Skeletal muscle satellite cell (primary cell): ENCODE data around the gene RPRD2.

Experiments used
- H3K27me3 ChIP-seq: 2 replicates; pipeline ENCODE4 v1.7.0; 2013; ENCODE audit warnings: low read length; ENCODE audit not compliant: control insufficient read depth, insufficient read depth
- H3K36me3 ChIP-seq: 2 replicates; pipeline ENCODE4 v1.7.0; 2013; ENCODE audit warnings: mild to moderate bottlenecking, control low read depth, low read length; ENCODE audit not compliant: insufficient read depth
- H3K4me1 ChIP-seq: 2 replicates; pipeline ENCODE4 v1.7.0; 2013; ENCODE audit warnings: low read length; ENCODE audit not compliant: control insufficient read depth, insufficient read depth
- H3K4me2 ChIP-seq: 2 replicates; pipeline ENCODE4 v1.7.0; 2013; ENCODE audit warnings: mild to moderate bottlenecking, low read length
- H3K4me3 ChIP-seq: 2 replicates; pipeline ENCODE4 v1.7.0; 2013; ENCODE audit warnings: low read length
- H3K9ac ChIP-seq: 2 replicates; pipeline ENCODE4 v1.7.0; 2013; ENCODE audit warnings: mild to moderate bottlenecking, low read depth, low read length, moderate library complexity
- H3K9me3 ChIP-seq: replicated peaks from 2 replicates; pipeline ENCODE4 v1.7.0; 2013; ENCODE audit warnings: mild to moderate bottlenecking, control low read depth, low read length

Gene RPRD2

DNA sequence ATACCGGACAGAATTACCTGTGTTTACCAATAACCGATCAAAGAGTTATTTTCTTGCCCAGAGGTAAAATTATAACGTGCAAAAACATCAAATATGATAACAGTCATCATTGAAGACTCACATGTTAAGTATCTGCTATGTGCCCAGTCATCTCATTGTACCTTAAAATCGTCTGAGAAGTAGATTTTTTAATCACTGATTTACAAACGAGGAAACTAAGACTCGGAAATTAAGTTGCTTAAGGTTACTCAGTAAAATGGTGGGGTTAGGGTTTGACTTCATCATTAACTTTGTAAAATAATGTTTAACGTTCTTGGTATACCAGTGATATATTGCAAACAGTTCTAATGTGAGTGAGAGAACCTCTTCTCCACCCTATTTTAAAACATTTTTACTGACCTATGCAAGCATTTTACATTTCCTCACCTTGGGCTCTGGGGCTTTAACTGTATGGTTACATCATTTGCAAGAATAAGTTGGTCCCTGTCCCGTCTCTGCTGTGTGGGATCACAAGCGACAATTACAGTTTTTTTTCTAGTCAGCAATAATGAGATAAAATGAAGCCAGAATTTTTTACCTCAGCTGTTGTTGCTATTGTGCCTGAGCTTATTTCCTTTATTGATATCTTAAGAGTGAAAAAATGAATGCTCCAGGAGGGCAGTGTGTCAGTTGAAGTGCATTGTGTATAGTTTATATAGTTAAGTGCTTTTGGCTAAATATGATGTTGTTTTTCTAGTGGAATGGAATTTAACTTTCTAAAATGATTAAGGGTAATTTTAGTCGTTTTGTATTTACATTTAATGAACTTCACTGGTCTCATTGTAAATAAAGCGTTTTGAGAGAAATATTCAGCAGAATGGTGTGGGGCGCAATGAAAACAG, 2.7 kb downstream of the RPRD2 start:
- Histone ChIP-seq H3K9me3 (no peaks in the 10 kb centered on the region), H3K4me1 (peaks cover 11% of the 10 kb centered on the region), H3K4me3 (peak overlapping the region; percentile 84), H3K36me3 (no peaks in the 10 kb centered on the region), H3K9ac (peak overlapping the region; percentile 93), H3K4me2 (peak overlapping the region; percentile 93), H3K27me3 (no peaks in the 10 kb centered on the region)

DNA sequence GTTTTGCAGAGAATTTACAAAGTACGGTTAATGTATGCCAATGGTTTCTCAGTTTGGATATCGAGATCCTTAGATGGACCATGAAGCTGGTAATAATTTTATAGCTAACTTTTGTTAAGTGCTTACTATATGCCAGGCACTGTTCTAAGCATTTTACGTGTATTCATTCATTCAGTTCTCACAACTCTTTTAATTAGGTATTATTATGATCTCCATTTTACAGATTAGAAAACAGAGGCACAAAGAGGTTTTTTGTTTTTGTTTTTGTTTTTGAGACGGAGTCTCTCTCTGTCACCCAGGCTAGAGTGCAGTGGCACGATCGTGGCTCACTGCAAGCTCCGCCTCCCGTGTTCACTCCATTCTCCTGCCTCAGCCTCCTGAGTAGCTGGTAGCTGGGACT, 7.2 kb downstream of the RPRD2 start:
- Histone ChIP-seq H3K27me3 (no peaks in the 10 kb centered on the region), H3K4me1 (peaks cover 13% of the 10 kb centered on the region)

DNA sequence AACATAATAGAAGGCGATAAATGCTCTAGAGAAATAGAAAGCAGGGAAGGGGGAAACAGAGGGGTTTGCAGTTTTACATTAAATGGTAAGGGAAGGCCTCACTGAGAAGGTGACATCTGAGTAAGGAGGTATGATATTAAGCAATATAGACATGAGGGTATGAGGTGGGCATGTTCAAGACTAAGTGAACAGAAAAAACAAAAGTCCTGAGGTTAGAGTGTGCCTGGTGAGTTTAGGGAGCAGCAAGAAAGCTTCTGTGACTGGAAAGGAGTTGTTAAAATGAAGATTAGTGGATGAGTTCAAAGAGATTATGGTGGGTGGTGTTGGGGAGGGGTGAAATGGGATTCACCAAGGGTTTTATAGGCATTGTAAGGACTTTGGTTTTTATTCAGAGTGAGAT, 8.6 kb downstream of the RPRD2 start:
- H3K36me3 ChIP-seq: no peaks in the 10 kb centered on the region
- peaks cover 7% of the 10 kb centered on the region for H3K4me1 ChIP-seq
- no peak overlapping the region for H3K4me3 ChIP-seq
- H3K27me3 ChIP-seq: no peaks in the 10 kb centered on the region
- no peak overlapping the region for H3K4me2 ChIP-seq
- no peak overlapping the region for H3K9ac ChIP-seq
- H3K9me3 ChIP-seq: no peaks in the 10 kb centered on the region

More for the DNA sequence above, 7.2 kb downstream of the RPRD2 start:
- H3K9me3 ChIP-seq: no peaks in the 10 kb centered on the region
- H3K4me2 ChIP-seq: no peak overlapping the region
- no peak overlapping the region for H3K9ac ChIP-seq
- no peak overlapping the region for H3K4me3 ChIP-seq
- no peaks in the 10 kb centered on the region for H3K36me3 ChIP-seq

DNA sequence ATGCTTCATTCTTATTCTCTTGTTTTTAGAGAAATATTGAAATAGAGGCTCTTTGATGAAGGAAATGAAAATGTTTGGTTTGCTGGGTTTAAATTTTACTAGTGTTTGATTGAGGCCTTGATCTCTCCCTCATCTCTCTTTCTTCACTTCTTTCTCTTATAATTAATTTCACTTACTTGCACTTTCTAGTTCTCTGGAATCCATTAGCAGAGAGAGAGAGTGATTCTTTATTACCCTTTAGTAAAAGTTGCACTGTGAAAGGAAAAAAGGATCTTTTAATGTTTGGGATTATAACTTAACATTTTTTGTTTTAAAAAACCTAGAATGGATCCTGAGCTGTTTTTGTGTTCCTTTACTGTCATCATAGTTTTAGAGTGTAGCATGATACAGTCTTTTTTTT, 12.2 kb downstream of the RPRD2 start:
- H3K4me1 ChIP-seq: peaks cover 7% of the 10 kb centered on the region
- no peaks in the 10 kb centered on the region for H3K36me3 ChIP-seq
- H3K27me3 ChIP-seq: no peaks in the 10 kb centered on the region
- no peaks in the 10 kb centered on the region for H3K9me3 ChIP-seq
- no peak overlapping the region for H3K4me3 ChIP-seq
- H3K9ac ChIP-seq: no peak overlapping the region
- no peak overlapping the region for H3K4me2 ChIP-seq

DNA sequence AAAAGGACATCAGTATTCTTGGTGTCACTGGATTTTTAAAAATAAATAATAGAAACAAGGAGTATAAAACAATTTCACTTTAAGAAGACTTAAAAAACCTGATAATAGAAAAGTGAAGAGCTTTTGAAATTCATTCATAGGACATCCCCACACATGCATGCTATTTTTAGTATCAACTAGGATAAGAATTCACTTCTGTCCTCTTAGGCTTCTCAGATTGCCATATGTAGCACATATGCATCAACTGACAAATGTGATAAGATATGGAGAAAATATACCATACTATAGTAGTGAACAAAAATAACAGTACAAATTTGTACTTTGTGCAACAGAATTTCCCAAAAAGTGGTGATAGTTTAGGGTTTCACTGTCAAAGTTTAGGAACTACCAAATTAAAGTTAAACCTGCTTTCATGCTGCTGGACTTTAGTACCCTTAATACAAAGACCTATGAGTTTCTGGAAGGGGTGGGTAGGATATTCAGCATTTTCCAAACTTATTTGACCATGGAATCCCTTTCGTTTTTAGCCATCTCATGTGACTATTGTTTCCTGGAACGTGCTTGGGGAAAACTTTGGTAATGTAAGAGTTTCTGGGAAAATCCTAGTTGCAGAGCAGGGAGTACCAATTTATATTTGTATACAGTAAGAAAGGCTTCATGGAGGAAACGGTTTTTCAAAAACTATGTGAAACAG, 19.8 kb downstream of the RPRD2 start:
- no peaks in the 10 kb centered on the region for H3K4me1 ChIP-seq
- H3K9me3 ChIP-seq: no peaks in the 10 kb centered on the region
- H3K36me3 ChIP-seq: no peaks in the 10 kb centered on the region

DNA sequence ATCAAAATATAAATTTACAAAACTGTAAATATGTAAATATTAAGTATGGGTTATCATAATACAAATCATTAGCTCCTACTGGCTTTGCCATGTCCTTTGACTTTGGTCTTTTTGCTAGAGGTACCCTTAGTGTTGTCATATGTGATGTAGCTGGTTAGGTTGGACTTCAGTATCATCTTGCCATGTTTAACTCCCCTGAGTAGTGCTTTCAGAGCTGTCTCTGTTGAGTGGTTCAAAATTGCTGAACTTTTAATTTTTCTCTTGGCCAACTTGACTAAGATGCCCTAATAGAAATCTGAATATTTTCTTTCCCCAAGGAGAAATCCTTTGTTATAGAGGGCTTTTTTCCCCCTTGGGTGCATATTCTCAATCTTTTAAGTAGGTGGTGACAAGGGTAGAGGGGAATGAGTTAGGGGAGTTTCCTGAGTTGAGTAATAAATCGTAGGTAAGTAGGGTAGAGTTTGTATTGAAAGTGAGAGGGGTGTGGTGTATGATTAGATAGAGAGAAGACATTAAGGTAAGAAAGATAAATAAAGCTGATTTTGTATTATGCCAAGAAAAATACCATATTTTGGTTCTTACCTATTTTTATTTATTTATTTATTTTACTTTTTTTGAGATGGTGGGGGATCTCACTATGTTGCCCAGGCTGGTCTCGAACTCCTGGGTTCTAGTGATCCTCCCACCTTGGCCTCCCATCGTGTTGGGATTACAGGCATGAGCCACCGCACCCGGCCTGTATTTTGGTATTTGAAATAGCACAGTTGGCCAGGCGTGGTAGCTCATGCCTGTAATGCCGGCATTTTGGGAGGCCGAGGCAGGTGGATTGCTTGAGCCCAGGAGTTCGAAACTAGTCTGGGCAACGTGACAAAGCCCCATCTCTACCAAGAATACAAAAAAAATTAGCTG, 21.8 kb downstream of the RPRD2 start:
- H3K9ac ChIP-seq: no peak overlapping the region
- H3K4me1 ChIP-seq: no peaks in the 10 kb centered on the region

More for the DNA sequence above, 19.8 kb downstream of the RPRD2 start:
- Histone ChIP-seq H3K27me3 (no peaks in the 10 kb centered on the region), H3K9ac (no peak overlapping the region), H3K4me2 (no peak overlapping the region), H3K4me3 (no peak overlapping the region)

DNA sequence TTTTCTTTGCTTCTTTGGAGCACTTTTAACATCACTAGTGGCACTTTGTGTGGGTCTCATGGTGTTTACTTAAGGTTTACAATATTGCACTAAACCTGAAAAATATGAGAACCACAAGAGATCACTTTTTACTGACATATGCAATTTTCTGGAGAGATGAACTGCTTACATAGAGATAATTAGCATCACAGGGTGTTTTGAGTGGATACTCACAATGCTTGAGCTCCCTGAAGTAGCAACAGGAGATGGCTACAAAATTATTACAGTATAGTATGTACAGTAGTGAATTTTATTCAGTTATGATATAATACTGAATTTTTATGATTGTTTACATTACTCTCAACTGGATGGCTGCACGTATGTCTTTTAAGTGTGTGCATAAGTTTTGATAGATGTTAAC, 22.6 kb downstream of the RPRD2 start:
- Histone ChIP-seq H3K36me3 (no peaks in the 10 kb centered on the region), H3K4me3 (no peak overlapping the region), H3K9ac (no peak overlapping the region), H3K27me3 (no peaks in the 10 kb centered on the region), H3K4me2 (no peak overlapping the region), H3K4me1 (no peaks in the 10 kb centered on the region), H3K9me3 (no peaks in the 10 kb centered on the region)

More for the DNA sequence above, 21.8 kb downstream of the RPRD2 start:
- Histone ChIP-seq H3K36me3 (no peaks in the 10 kb centered on the region), H3K9me3 (no peaks in the 10 kb centered on the region), H3K27me3 (no peaks in the 10 kb centered on the region), H3K4me3 (no peak overlapping the region), H3K4me2 (no peak overlapping the region)

DNA sequence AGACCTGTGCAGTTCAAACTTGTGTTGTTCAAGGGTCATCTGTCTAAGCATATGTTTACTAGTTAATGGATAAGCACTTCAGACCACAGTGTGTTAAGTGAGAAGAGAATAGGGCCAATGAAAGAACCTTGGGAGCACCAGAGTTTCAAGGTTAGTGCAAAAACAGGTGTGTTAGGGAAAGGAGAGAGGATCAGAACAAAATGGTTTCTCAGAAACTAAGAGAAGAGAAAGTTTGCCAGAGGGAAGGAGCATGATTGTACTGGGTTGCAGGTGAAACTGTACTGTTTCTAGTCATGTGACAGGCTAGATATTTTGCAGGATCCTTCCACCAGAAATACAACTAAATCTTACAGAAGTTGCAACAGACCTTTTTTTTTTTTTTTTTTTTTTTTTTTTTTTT, 23.3 kb downstream of the RPRD2 start:
- H3K4me1 ChIP-seq: no peaks in the 10 kb centered on the region
- H3K4me2 ChIP-seq: no peak overlapping the region
- H3K27me3 ChIP-seq: no peaks in the 10 kb centered on the region
- H3K9me3 ChIP-seq: no peaks in the 10 kb centered on the region
- H3K4me3 ChIP-seq: no peak overlapping the region
- no peaks in the 10 kb centered on the region for H3K36me3 ChIP-seq
- no peak overlapping the region for H3K9ac ChIP-seq

DNA sequence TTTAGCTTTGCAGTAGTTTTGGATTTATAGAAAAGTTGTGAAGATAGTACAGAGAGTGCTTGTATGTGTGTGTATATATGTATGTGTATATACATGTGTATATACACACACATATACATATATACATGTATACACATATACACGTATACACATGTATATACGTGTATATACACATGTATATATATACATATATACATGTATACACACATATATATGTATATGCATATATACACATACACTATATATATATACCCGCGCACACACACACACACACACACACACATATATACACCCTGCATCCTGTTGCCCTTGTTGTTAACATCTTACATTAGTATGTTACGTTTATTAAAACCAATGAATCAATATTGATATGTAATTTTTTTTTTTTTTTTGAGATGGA, 24.3 kb downstream of the RPRD2 start:
- no peak overlapping the region for H3K9ac ChIP-seq
- H3K4me1 ChIP-seq: no peaks in the 10 kb centered on the region
- H3K9me3 ChIP-seq: no peaks in the 10 kb centered on the region
- H3K4me2 ChIP-seq: no peak overlapping the region
- no peaks in the 10 kb centered on the region for H3K27me3 ChIP-seq
- no peaks in the 10 kb centered on the region for H3K36me3 ChIP-seq
- H3K4me3 ChIP-seq: no peak overlapping the region

DNA sequence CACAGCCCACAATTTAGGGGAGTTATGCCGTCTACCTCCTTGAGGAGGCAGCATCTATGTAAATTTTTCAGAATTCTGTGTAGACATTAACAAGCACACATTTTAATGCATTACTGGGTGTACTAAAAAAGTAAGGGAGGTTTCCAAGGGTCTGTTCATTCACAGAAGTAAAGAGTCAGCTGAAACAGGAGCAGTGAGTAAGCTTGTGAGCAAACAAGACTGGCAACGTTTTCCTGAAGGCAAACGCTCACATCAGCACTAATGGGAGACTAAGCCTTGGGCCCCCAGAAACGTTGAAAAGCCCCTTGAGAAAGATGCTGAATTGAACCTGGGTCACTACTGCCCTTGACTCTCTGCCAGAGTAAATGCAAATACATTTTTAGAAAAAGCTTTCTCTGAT, 25.7 kb downstream of the RPRD2 start:
- H3K4me1 ChIP-seq: no peaks in the 10 kb centered on the region
- no peak overlapping the region for H3K4me3 ChIP-seq
- H3K36me3 ChIP-seq: no peaks in the 10 kb centered on the region
- H3K9ac ChIP-seq: no peak overlapping the region
- no peaks in the 10 kb centered on the region for H3K9me3 ChIP-seq
- H3K4me2 ChIP-seq: no peak overlapping the region
- H3K27me3 ChIP-seq: no peaks in the 10 kb centered on the region

DNA sequence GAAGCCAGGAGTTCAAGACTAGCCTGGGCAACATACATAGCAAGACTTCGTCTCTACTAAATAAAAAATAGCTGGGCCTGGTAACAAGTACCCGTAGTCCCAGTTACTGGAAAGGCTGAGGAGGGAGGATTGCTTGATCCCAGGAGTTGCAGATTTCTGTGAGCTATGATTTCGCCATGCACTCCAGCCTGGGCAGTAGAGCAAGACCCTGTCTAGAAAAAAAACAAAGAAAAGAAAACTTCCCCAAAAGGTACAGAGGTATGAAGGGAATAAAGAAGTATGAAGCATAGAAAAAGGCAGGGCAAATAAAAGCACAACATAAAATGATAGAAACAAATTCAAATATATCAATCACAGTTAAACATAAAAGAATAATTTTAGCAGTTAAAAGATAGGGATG, 28.7 kb downstream of the RPRD2 start:
- H3K4me2 ChIP-seq: no peak overlapping the region
- H3K36me3 ChIP-seq: no peaks in the 10 kb centered on the region
- H3K9me3 ChIP-seq: no peaks in the 10 kb centered on the region
- H3K4me3 ChIP-seq: no peak overlapping the region
- no peaks in the 10 kb centered on the region for H3K4me1 ChIP-seq
- no peaks in the 10 kb centered on the region for H3K27me3 ChIP-seq
- no peak overlapping the region for H3K9ac ChIP-seq
